ENCODE data around the gene PI4KA. TPM values are rescaled to one million over a fixed set of nuclear protein-coding genes. Genes with fewer than 3 reads are reported as not detected.

The PI4KA gene
- total and polyA plus RNA-seq, 2 of the 13 experiments (the other 11 are each of a cell fraction or from before 2014, with no cell fraction given): 27.4 to 56.4 TPM

- TF ChIP-seq, protein P1, sequence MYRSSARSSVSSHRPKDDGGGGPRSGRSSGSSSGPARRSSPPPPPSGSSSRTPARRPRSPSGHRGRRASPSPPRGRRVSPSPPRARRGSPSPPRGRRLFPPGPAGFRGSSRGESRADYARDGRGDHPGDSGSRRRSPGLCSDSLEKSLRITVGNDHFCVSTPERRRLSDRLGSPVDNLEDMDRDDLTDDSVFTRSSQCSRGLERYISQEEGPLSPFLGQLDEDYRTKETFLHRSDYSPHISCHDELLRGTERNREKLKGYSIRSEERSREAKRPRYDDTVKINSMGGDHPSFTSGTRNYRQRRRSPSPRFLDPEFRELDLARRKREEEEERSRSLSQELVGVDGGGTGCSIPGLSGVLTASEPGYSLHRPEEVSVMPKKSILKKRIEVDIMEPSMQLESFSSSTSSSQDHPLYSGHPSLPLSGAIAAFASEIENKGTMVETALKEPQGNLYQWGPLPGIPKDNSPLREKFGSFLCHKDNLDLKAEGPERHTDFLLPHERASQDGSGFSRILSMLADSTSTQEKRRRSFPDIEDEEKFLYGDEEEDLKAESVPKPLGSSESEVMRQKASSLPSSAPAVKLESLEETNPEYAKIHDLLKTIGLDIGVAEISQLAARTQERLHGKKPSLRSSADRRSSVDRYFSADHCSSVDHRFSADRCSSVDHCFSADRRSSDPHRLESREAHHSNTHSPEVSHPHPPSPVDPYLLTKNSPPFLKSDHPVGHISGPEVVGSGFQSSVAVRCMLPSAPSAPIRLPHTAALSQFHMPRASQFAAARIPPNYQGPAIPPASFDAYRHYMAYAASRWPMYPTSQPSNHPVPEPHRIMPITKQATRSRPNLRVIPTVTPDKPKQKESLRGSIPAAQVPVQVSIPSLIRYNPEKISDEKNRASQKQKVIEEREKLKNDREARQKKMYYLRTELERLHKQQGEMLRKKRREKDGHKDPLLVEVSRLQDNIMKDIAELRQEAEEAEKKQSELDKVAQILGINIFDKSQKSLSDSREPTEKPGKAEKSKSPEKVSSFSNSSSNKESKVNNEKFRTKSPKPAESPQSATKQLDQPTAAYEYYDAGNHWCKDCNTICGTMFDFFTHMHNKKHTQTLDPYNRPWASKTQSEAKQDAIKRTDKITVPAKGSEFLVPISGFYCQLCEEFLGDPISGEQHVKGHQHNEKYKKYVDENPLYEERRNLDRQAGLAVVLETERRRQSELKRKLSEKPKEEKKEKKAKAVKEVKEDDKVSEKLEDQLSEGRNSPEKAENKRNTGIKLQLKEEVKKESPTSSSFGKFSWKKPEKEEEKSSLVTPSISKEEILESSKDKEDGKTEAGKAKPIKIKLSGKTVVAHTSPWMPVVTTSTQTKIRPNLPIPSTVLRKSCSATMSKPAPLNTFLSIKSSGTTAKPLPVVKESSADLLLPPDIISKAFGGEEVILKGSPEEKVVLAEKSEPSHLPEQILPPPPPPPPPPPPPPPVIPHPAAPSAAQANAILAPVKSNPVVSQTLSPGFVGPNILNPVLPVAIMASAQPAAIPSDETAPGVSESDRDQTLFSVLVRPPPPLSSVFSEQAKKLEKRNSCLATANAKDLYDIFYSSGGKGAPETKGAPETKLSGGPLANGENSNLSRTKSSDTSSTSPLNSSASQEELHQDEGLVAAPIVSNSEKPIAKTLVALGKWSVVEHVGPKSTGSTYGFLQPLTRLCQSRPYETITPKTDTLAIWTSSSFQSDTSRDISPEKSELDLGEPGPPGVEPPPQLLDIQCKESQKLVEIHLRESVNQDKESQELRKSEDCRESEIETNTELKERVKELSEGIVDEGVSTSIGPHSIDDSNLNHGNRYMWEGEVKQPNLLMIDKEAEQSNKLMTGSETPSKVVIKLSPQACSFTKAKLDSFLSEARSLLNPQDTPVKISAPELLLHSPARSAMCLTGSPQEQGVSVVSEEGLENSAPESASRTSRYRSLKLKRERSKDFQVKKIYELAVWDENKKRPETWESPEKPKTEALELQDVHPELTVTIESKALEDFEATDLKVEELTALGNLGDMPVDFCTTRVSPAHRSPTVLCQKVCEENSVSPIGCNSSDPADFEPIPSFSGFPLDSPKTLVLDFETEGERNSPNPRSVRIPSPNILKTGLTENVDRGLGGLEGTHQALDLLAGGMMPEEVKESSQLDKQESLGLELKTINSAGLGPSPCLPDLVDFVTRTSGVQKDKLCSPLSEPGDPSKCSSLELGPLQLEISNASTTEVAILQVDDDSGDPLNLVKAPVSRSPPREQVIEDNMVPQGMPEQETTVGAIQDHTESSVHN (CRISPR knock-in tag; IDR thresholded peaks at IDR 0.05): no peak
- TF ChIP-seq KAT8 (CRISPR knock-in tag; IDR thresholded peaks at IDR 0.05) (peak; percentile 75), POGK (CRISPR knock-in tag; conservative IDR thresholded peaks at IDR 0.05) (0 out of 2 replicates have a peak, but pooled peaks have one; percentile 51), ZBTB44 (CRISPR knock-in tag; IDR thresholded peaks at IDR 0.05) (no peak; the same call in 1 of the 2 replicates), ZNF251 (CRISPR knock-in tag; IDR thresholded peaks at IDR 0.05) (no peak), ZNF788 (CRISPR knock-in tag; IDR thresholded peaks at IDR 0.05; ENCODE audit: borderline replicate concordance) (peak; percentile 86; the same call in 1 of the 2 replicates), NFE2L2 (IDR thresholded peaks at IDR 0.05; ENCODE audit: low read length) (no peak), SKI (IDR thresholded peaks at IDR 0.05; ENCODE audit: partially characterized antibody) (peak; percentile 54), TAF1 (CRISPR knock-in tag; IDR thresholded peaks at IDR 0.05) (no peak), NFKBIZ (CRISPR knock-in tag; IDR thresholded peaks at IDR 0.05) (no peak; the same call in 1 of the 2 replicates), RBM39 (IDR thresholded peaks at IDR 0.05; ENCODE audit: low read depth, low read length, poor library complexity, severe bottlenecking) (no peak), MEF2D (CRISPR knock-in tag; IDR thresholded peaks at IDR 0.05) (peak; percentile 85), GLI4 (CRISPR knock-in tag; IDR thresholded peaks at IDR 0.05; ENCODE audit: borderline replicate concordance) (no peak), SRY (CRISPR knock-in tag; IDR thresholded peaks at IDR 0.05) (no peak), NFIC (IDR thresholded peaks at IDR 0.05; ENCODE audit: low read length) (no peak), ZNF224 (CRISPR knock-in tag; IDR thresholded peaks at IDR 0.05) (no peak), ZNF570 (CRISPR knock-in tag; IDR thresholded peaks at IDR 0.05; ENCODE audit: borderline replicate concordance) (no peak)
Measured at GRCh38 chr22:20885557-20886323, 27.1 kb upstream of the PI4KA start (continued).

Data from HepG2 (cell line).